Duodenal mucosa (tissue), 2 donors: ENCODE results near the gene SH3BP2.

ENCODE experiments used
- H3K27ac ChIP-seq: one replicate; pipeline ENCODE4 v1.7.0; 2013; ENCODE audit warnings: low read depth, low read length
- H3K27me3 ChIP-seq, 2 donors: one replicate each; pipeline ENCODE4 v1.7.0; 2013; ENCODE audit warnings: low read length in 2 of 2, control low read depth in 1 of 2; ENCODE audit not compliant: insufficient read depth in 2 of 2, control insufficient read depth in 1 of 2
- H3K36me3 ChIP-seq, 2 donors: one replicate each; pipeline ENCODE4 v1.7.0; 2013; ENCODE audit warnings: low read length in 2 of 2, control low read depth in 1 of 2; ENCODE audit not compliant: insufficient read depth in 2 of 2, control insufficient read depth in 1 of 2
- H3K4me1 ChIP-seq, 2 donors: one replicate each; pipeline ENCODE4 v1.7.0; 2013; ENCODE audit warnings: low read length in 2 of 2, control low read depth in 1 of 2; ENCODE audit not compliant: insufficient read depth in 2 of 2, control insufficient read depth in 1 of 2
- H3K4me3 ChIP-seq, 2 donors: one replicate each; pipeline ENCODE4 v1.7.0; 2013; ENCODE audit warnings: low read length in 2 of 2, low read depth in 1 of 2
- H3K9ac ChIP-seq, 2 donors: one replicate each; pipeline ENCODE4 v1.7.0; 2013; ENCODE audit warnings: low read length in 2 of 2, low read depth in 1 of 2
- H3K9me3 ChIP-seq, 2 donors: one replicate each; pipeline ENCODE4 v1.7.0; 2013; ENCODE audit warnings: low read length in 2 of 2, control low read depth in 1 of 2; ENCODE audit not compliant: control insufficient read depth in 1 of 2

The SH3BP2 gene

DNA sequence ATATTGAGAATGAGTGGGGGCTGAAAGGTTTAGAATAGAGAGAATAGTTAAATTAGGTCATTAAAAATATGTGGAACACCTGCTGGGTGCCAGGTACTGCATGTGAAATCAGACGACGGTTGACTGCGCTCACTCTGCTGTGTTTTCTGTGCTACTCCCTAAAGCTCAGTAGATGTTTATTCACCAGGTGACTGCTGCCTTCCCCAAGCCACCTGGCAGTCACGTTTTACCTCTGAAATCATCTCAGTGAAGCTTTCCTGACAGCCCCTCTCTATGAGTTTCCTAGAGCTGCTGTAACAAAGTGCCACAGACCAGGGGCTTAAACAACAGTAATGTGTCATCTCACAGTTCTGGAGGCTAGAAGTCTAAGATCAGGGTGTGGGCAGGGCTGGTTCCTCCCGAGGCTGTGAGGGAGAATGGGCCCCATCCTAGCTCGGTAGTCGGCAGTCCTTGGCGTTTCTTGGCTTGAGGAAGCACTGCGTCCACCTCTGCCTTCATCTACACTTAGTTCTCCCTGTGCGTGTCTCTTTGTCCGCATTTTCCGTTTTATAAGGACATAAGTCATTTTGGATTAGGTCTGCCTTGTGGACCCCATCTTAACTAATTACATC lies 76.1 kb downstream of the SH3BP2 start:
- peaks cover 55 to 65% of the 10 kb centered on the region in 2 donors for H3K4me1 ChIP-seq
- no peaks in the 10 kb centered on the region for H3K27me3 ChIP-seq
- H3K27ac ChIP-seq = peak overlapping the region; percentile 62
- H3K4me3 ChIP-seq = peak overlapping the region in 1 of 2 donors; percentile 4
- no peaks in the 10 kb centered on the region for H3K9me3 ChIP-seq
- H3K36me3 ChIP-seq = no peaks in the 10 kb centered on the region
- peak overlapping the region in 1 of 2 donors; percentile 2 for H3K9ac ChIP-seq

DNA sequence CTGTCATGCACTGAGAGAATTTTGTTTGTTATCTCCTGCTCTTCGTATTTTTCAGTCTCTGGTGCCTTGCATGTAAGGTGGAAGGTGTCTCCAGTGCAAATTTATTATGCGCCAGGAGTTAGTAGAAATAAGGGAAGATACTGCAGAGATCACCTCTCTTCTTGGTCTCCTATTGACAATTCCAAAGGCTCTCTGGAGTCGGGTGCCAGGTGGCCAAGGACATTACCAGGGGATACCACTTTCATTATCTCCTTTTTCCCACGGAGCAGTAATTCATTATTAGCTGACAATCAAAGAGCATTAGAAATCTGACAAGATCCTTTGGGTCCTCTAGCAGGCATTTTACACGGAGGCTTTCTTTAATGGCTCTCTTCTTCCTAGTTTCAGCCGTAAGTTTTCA lies 76.8 kb downstream of the SH3BP2 start:
- H3K9ac ChIP-seq = no peak overlapping the region
- H3K27ac ChIP-seq = no peak overlapping the region
- H3K4me3 ChIP-seq = peak overlapping the region in 1 of 2 donors; percentile 18

DNA sequence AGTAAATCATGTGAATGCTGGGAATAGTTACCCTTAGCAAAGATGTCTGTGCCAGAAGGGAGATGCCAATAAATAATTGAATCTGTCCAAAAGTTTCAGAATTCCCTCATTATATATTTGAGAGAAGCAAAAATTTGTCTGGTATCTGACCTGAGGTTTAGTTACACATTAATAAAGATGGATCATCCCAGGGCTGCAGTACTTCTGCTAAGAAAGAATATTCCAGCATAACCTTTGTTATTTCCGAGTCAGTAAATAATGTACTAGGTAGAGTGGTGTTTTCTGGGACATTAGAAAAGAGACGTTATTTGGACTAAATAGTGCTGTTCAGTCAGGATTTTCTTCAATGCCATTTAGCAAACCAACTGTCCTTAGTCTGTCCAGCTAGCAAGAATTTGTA lies 77.2 kb downstream of the SH3BP2 start:
- Histone ChIP-seq H3K4me1 (peaks cover 56 to 62% of the 10 kb centered on the region in 2 donors), H3K27ac (no peak overlapping the region), H3K4me3 (peak overlapping the region in 1 of 2 donors; percentile 18), H3K36me3 (no peaks in the 10 kb centered on the region), H3K9ac (no peak overlapping the region), H3K27me3 (no peaks in the 10 kb centered on the region), H3K9me3 (no peaks in the 10 kb centered on the region)

More for the DNA sequence above, 76.8 kb downstream of the SH3BP2 start:
- no peaks in the 10 kb centered on the region for H3K27me3 ChIP-seq
- H3K9me3 ChIP-seq = no peaks in the 10 kb centered on the region
- H3K36me3 ChIP-seq = no peaks in the 10 kb centered on the region
- H3K4me1 ChIP-seq = peaks cover 56 to 64% of the 10 kb centered on the region in 2 donors

- Histone ChIP-seq H3K4me1 (peaks cover 55 to 63% of the 10 kb centered on the region in 2 donors), H3K27ac (no peak overlapping the region), H3K9ac (no peak overlapping the region)
These were observed 78.6 kb downstream of the SH3BP2 start for GRCh38 chr4:2871466-2871865.

GRCh38 chr4:2871911-2872310 lies 79.0 kb downstream of the SH3BP2 start:
- Histone ChIP-seq H3K9me3 (no peaks in the 10 kb centered on the region), H3K9ac (no peak overlapping the region), H3K4me3 (no peak overlapping the region), H3K27me3 (no peaks in the 10 kb centered on the region), H3K4me1 (peaks cover 51 to 62% of the 10 kb centered on the region in 2 donors), H3K36me3 (peaks cover 4 to 11% of the 10 kb centered on the region in 2 donors), H3K27ac (no peak overlapping the region)

More at GRCh38 chr4:2871466-2871865, 78.6 kb downstream of the SH3BP2 start:
- Histone ChIP-seq H3K27me3 (no peaks in the 10 kb centered on the region), H3K4me3 (no peak overlapping the region), H3K9me3 (no peaks in the 10 kb centered on the region), H3K36me3 (peaks cover 4 to 9% of the 10 kb centered on the region in 2 donors)

DNA sequence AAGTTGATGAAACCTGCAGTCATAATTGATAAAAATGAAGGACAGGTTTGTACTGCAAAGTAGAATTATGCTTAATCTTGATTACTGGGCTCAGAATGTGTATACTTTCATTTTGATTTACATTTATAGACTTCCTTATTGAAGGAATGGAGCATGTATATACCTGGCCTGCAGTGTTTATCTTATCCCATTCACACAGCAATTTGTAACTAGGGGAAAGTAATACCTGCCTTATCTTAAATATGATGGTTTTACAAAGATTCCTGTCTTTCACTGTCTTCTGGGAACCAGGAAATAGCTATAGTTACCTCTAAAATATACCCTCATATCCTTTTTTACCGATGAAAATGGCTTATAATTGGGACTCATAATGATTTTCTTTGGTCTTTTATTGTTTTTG lies 80.4 kb downstream of the SH3BP2 start:
- peaks cover 36 to 47% of the 10 kb centered on the region in 2 donors for H3K4me1 ChIP-seq
- H3K36me3 ChIP-seq = peaks cover 7 to 17% of the 10 kb centered on the region in 2 donors
- peak overlapping the region; percentile 4 to 26 for H3K4me3 ChIP-seq
- no peaks in the 10 kb centered on the region for H3K9me3 ChIP-seq
- no peak overlapping the region for H3K9ac ChIP-seq
- no peak overlapping the region for H3K27ac ChIP-seq
- no peaks in the 10 kb centered on the region for H3K27me3 ChIP-seq

DNA sequence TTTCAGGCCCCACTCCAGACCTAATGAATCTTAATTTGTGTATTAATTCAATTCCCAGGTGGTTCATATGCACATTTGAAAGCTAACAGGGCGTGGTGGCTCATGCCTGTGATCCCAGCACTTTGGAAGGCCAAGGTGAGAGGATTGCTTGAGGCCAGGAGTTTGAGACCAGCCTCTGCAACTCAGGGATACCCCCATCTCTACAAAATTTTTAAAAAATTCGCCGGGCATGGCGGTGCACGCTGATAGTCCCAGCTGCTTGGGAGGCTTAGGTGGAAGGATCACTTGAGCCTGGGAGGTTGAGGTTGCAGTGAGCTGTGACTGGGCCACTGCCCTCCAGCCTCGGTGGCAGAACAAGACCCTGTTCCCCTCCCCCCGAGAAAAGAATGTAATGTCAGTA lies 82.0 kb downstream of the SH3BP2 start:
- H3K4me3 ChIP-seq = no peak overlapping the region
- H3K9ac ChIP-seq = no peak overlapping the region
- peaks cover 7 to 32% of the 10 kb centered on the region in 2 donors for H3K36me3 ChIP-seq
- peaks cover 21 to 32% of the 10 kb centered on the region in 2 donors for H3K4me1 ChIP-seq
- no peak overlapping the region for H3K27ac ChIP-seq
- no peaks in the 10 kb centered on the region for H3K9me3 ChIP-seq
- no peaks in the 10 kb centered on the region for H3K27me3 ChIP-seq

GRCh38 chr4:2875556-2875955 lies 82.7 kb downstream of the SH3BP2 start:
- H3K36me3 ChIP-seq = peaks cover 7 to 36% of the 10 kb centered on the region in 2 donors
- no peaks in the 10 kb centered on the region for H3K9me3 ChIP-seq
- H3K4me3 ChIP-seq = no peak overlapping the region
- H3K9ac ChIP-seq = no peak overlapping the region
- H3K27ac ChIP-seq = no peak overlapping the region
- peaks cover 15 to 25% of the 10 kb centered on the region in 2 donors for H3K4me1 ChIP-seq
- no peaks in the 10 kb centered on the region for H3K27me3 ChIP-seq

DNA sequence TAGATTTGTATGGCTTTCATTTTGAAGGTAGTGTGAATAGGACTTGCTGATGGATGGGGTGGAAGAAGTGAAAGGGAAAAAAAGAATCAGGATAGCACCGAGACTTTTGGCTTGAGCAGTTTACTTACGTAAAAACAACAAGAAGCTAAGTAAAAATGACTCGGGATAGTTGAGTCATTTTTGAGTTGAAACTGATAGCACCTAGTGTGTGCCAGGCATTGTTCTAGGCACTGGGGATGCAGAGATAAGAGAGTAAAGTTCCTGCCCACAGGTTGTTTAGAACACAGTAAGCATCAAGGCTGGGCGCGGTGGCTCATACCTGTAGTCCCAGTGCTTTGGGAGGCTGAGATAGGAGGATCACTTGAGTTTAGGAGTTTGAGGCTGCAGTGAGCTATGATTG lies 85.5 kb downstream of the SH3BP2 start:
- no peak overlapping the region for H3K9ac ChIP-seq
- H3K36me3 ChIP-seq = peaks cover 12 to 54% of the 10 kb centered on the region in 2 donors
- H3K4me1 ChIP-seq = peaks cover 6 to 8% of the 10 kb centered on the region in 2 donors
- no peaks in the 10 kb centered on the region for H3K27me3 ChIP-seq
- H3K4me3 ChIP-seq = no peak overlapping the region
- no peaks in the 10 kb centered on the region for H3K9me3 ChIP-seq
- H3K27ac ChIP-seq = no peak overlapping the region

DNA sequence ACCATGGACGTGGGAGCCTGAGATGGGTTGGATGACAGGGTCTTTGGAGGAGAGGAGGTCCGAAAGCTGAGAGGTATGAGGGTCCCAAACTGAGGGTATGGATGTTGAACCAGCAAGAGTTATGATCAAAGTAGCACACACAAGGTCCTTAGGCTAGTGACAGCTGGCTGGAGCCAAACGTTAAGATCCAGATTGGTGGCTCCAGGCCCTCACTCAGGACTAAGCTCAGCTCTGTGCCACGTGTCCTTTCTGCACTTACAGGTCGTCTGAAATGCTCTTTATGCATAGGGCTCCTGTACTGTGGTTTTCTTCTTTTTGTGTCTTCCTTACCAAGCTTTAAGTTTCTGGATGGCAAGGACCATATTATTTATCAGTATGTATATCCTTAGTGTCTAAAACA lies 86.1 kb downstream of the SH3BP2 start:
- Histone ChIP-seq H3K27ac (no peak overlapping the region), H3K36me3 (peaks cover 12 to 54% of the 10 kb centered on the region in 2 donors)

More for the DNA sequence above, 86.1 kb downstream of the SH3BP2 start:
- no peak overlapping the region for H3K9ac ChIP-seq
- no peak overlapping the region for H3K4me3 ChIP-seq
- H3K4me1 ChIP-seq = peaks cover 1 to 6% of the 10 kb centered on the region in 2 donors
- no peaks in the 10 kb centered on the region for H3K27me3 ChIP-seq
- H3K9me3 ChIP-seq = no peaks in the 10 kb centered on the region
